ENCODE results near the gene DUSP9.

- TF ChIP-seq CTCF (IDR thresholded peaks at IDR 0.05; ENCODE audit: borderline replicate concordance, extremely low read depth, low read length, poor library complexity, severe bottlenecking), result no peak
- TF ChIP-seq EZH2 (IDR thresholded peaks at IDR 0.05; ENCODE audit: borderline replicate concordance, low read depth, low read length, severe bottlenecking), result no peak
These were observed 38.6 kb upstream of the DUSP9 start for GRCh38 chrX:153608376-153608775.

All from DND-41 (cell line).